Left cardiac atrium (tissue), 4 donors: ENCODE data around the gene FAM98C. TPM values are rescaled to one million over a fixed set of nuclear protein-coding genes. Genes with fewer than 3 reads are reported as not detected.

Experiments
- ATAC-seq, 2 donors: fragments of 200-7000 bp; cut with Tn5 transposase; one replicate each; pipeline ENCODE4 v1.9.1; 2020; ENCODE audit warnings: mild to moderate bottlenecking in 2 of 2, moderate library complexity in 2 of 2
- DNase-seq: peaks from one replicate; pipeline ENCODE4 v3.0.0-alpha.2; 2020
- intact Hi-C, 2 donors: fragments of 100-400 bp; cut with DNase I; formaldehyde crosslinking; loops; one replicate each; pipeline versions ENCODE4 v1.14.1 to v1.15.1; 2022 to 2023
- total RNA-seq, 2 donors: library from RNA; stranded (reverse); fragmentation: NEBNext Ultra II Directional; extraction: Animal tissue kit (Norgen Biotek cat#: 25700); gene quantifications; one replicate each; pipeline ENCODE4 v1.2.1, GENCODE V29; 2021
- donor health status: DM: no; HTN: yes; CAD: no.
- donor health status: DM: no; HTN: yes; CAD: no; lungs with severe emphysema.
- donor health status: DM: yes; HTN: yes; CAD: no.
- donor health status: Dilated cardiomyopathy.

FAM98C gene
- total RNA-seq, 2 donors from 2014 or later: 12.6 to 13.7 TPM

GRCh38 chr19:38375098-38375493, 27.8 kb upstream of the FAM98C start:
- DNase-seq: no peak
- intact Hi-C loops: no loop called here
- ATAC-seq: peak; percentile 7 to 13

GRCh38 chr19:38375748-38376147, 27.1 kb upstream of the FAM98C start:
- DNase-seq: no peak
- intact Hi-C loops: no loop called here
- no peak for ATAC-seq

GRCh38 chr19:38376576-38376975, 26.3 kb upstream of the FAM98C start:
- intact Hi-C loops: no loop called here
- ATAC-seq (no peak), DNase-seq (no peak)

- intact Hi-C loops: no loop called here
- DNase-seq (no peak), ATAC-seq (no peak)
Measured at GRCh38 chr19:38377052-38377451, 25.8 kb upstream of the FAM98C start.

- DNase-seq (no peak), ATAC-seq (no peak)
- intact Hi-C loops: no loop called here
Measured at GRCh38 chr19:38378866-38379265, 24.0 kb upstream of the FAM98C start.

GRCh38 chr19:38381138-38381537, 21.8 kb upstream of the FAM98C start:
- ATAC-seq: no peak
- intact Hi-C loops: no loop called here
- DNase-seq: no peak

GRCh38 chr19:38383184-38383583, 19.7 kb upstream of the FAM98C start:
- intact Hi-C loops: no loop called here
- ATAC-seq (no peak), DNase-seq (no peak)

GRCh38 chr19:38383743-38384142, 19.1 kb upstream of the FAM98C start:
- intact Hi-C loops: no loop called here
- DNase-seq (no peak), ATAC-seq (no peak)

- ATAC-seq: no peak
- intact Hi-C loops: no loop called here
- DNase-seq: no peak
Measured at GRCh38 chr19:38384209-38385027, 18.5 kb upstream of the FAM98C start.

- ATAC-seq (no peak), DNase-seq (no peak)
- intact Hi-C loops: no loop called here
Measured at GRCh38 chr19:38385057-38385803, 17.7 kb upstream of the FAM98C start.

GRCh38 chr19:38385804-38386257, 17.1 kb upstream of the FAM98C start:
- DNase-seq: no peak
- intact Hi-C loops: no loop called here
- no peak for ATAC-seq

GRCh38 chr19:38386300-38386970, 16.5 kb upstream of the FAM98C start:
- DNase-seq (no peak), ATAC-seq (no peak)
- intact Hi-C loops: no loop called here

GRCh38 chr19:38386971-38387549, 15.8 kb upstream of the FAM98C start:
- intact Hi-C loops: no loop called here
- DNase-seq (peak; percentile 50), ATAC-seq (peak in 1 of 2 donors; percentile 0)

- peak; percentile 75 to 78 for ATAC-seq
- intact Hi-C loops: no loop called here
- peak; percentile 82 for DNase-seq
Measured at GRCh38 chr19:38387550-38388348, 15.1 kb upstream of the FAM98C start, which contains the start of gene GGN. Gene GGN (minus strand): TSS chr19:38388034. CDS start chr19:38387261, 773 bp downstream.

GRCh38 chr19:38388349-38389100, 14.4 kb upstream of the FAM98C start, which contains the start of gene SPRED3:
Gene SPRED3 (plus strand): TSS chr19:38388697. CDS start chr19:38390303, 1,606 bp downstream.
- DNase-seq: peak; percentile 40
- peak; percentile 18 to 32 for ATAC-seq
- intact Hi-C loops: no loop called here

GRCh38 chr19:38389101-38389925, 13.6 kb upstream of the FAM98C start:
- no peak for ATAC-seq
- DNase-seq: peak; percentile 55

More at GRCh38 chr19:38389101-38389925, 13.6 kb upstream of the FAM98C start:
- intact Hi-C loops: no loop called here
